Peyer's patch (tissue), 4 donors: ENCODE results near the gene PITRM1.

ENCODE experiments used
- POLR2A ChIP-seq, 2 donors: fragments of 450-650 bp; IDR thresholded peaks; one replicate each; pipeline ENCODE4 v1.5.1; 2017; ENCODE audit warnings: antibody characterized with exemption in 2 of 2, mild to moderate bottlenecking in 2 of 2, moderate library complexity in 2 of 2
- TF ChIP-seq, protein P1 (sequence below), 6 experiments: fragments of 450-650 bp in 4 of 6; fragments of 200-600 bp in 2 of 6; sonication (generic) in 1 of 6; IDR thresholded peaks; one replicate each; pipeline ENCODE4 v1.5.1; 2017 to 2019; ENCODE audit warnings: antibody characterized with exemption in 6 of 6, mild to moderate bottlenecking in 3 of 6, moderate library complexity in 1 of 6

GRCh38 chr10:3193751-3194150 lies 21.2 kb upstream of the PITRM1 start:
- no peak for TF ChIP-seq POLR2A (IDR thresholded peaks at IDR 0.05)
- TF ChIP-seq, protein P1, sequence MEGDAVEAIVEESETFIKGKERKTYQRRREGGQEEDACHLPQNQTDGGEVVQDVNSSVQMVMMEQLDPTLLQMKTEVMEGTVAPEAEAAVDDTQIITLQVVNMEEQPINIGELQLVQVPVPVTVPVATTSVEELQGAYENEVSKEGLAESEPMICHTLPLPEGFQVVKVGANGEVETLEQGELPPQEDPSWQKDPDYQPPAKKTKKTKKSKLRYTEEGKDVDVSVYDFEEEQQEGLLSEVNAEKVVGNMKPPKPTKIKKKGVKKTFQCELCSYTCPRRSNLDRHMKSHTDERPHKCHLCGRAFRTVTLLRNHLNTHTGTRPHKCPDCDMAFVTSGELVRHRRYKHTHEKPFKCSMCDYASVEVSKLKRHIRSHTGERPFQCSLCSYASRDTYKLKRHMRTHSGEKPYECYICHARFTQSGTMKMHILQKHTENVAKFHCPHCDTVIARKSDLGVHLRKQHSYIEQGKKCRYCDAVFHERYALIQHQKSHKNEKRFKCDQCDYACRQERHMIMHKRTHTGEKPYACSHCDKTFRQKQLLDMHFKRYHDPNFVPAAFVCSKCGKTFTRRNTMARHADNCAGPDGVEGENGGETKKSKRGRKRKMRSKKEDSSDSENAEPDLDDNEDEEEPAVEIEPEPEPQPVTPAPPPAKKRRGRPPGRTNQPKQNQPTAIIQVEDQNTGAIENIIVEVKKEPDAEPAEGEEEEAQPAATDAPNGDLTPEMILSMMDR (IDR thresholded peaks at IDR 0.05): no peak
